K562 (cell line): ENCODE measurements around the gene POLRMT. TPM values are rescaled to one million over a fixed set of nuclear protein-coding genes. Genes with fewer than 3 reads are reported as not detected.
A peak's percentile ranks its signal among the peaks of the same experiment; 100 is the strongest.

Source experiments
- ELF4 ChIP-seq: fragments of 450-650 bp; formaldehyde crosslinking; IDR thresholded peaks from 2 replicates; pipeline ENCODE4 v1.4.0; 2022; ENCODE audit warnings: missing genetic modification characterization
- FIP1L1 ChIP-seq: fragments of 200-400 bp; formaldehyde crosslinking; IDR thresholded peaks from 2 replicates; pipeline ENCODE4 v1.6.1; 2018; ENCODE audit warnings: mild to moderate bottlenecking, low read depth, low read length; ENCODE audit not compliant: poor library complexity, severe bottlenecking
- HNRNPL ChIP-seq: fragments of 200-400 bp; formaldehyde crosslinking; IDR thresholded peaks from 2 replicates; pipeline ENCODE4 v1.6.1; 2017; ENCODE audit warnings: low read depth, mild to moderate bottlenecking, low read length
- HOXB6 ChIP-seq: fragments of 250-450 bp; sonication (Bioruptor Pico); IDR thresholded peaks from 2 replicates; pipeline ENCODE4 v1.5.1; 2022; ENCODE audit warnings: mild to moderate bottlenecking, borderline replicate concordance
- MXI1 ChIP-seq: IDR thresholded peaks from 2 replicates; pipeline ENCODE4 v1.6.1; 2011; ENCODE audit warnings: low read depth, mild to moderate bottlenecking, improper control_type of control experiment, low read length
- NCOA6 ChIP-seq: fragments of 450-650 bp; IDR thresholded peaks from 2 replicates; pipeline ENCODE4 v1.6.1; 2017; ENCODE audit warnings: mild to moderate bottlenecking
- RAD21 ChIP-seq, 2 experiments: fragments of 250-450 bp in 1 of 2; fragments of 450-650 bp in 1 of 2; sonication (Bioruptor Pico) in 1 of 2; formaldehyde crosslinking in 1 of 2; IDR thresholded peaks in 1 of 2; conservative IDR thresholded peaks in 1 of 2; 2 replicates each; pipeline versions ENCODE4 v1.4.0 to v1.8.0; 2020 to 2022; ENCODE audit warnings: mild to moderate bottlenecking in 2 of 2, moderate library complexity in 1 of 2
- RFX7 ChIP-seq: fragments of 250-450 bp; sonication (Bioruptor Pico); IDR thresholded peaks from 2 replicates; pipeline ENCODE4 v1.5.1; 2021; ENCODE audit warnings: mild to moderate bottlenecking
- RHOXF2B ChIP-seq: fragments of 250-450 bp; sonication (Bioruptor Pico); conservative IDR thresholded peaks from 2 replicates; pipeline ENCODE4 v1.5.1; 2021
- SIX5 ChIP-seq, 2 experiments: IDR thresholded peaks; 2 replicates each; pipeline ENCODE4 v1.6.1; 2011; ENCODE audit warnings: low read length in 2 of 2, borderline replicate concordance in 1 of 2, low read depth in 1 of 2, mild to moderate bottlenecking in 1 of 2, moderate library complexity in 1 of 2; ENCODE audit not compliant: insufficient read depth in 1 of 2
- SNRNP70 ChIP-seq: fragments of 200-400 bp; formaldehyde crosslinking; optimal IDR thresholded peaks from 2 replicates; pipeline ENCODE3; 2017; ENCODE audit warnings: low read depth, low read length
- TARDBP ChIP-seq: fragments of 450-650 bp; IDR thresholded peaks from 2 replicates; pipeline ENCODE4 v1.6.1; 2016
- ZNF212 ChIP-seq: fragments of 450-650 bp; formaldehyde crosslinking; IDR thresholded peaks from 2 replicates; pipeline ENCODE4 v1.4.0; 2020; ENCODE audit warnings: mild to moderate bottlenecking
- ZNF586 ChIP-seq: fragments of 450-650 bp; formaldehyde crosslinking; conservative IDR thresholded peaks from 2 replicates; pipeline ENCODE4 v1.4.0; 2020; ENCODE audit warnings: mild to moderate bottlenecking, moderate library complexity
- polyA plus RNA-seq, 8 experiments: library from polyadenylated mRNA; depleted of rRNA in 4 of 8; stranded (reverse) in 5 of 8; unstranded in 3 of 8; fragments of >200 nt; fragmentation: Nextera tagmentation in 2 of 8; fragmentation: Illumina TruSeq in 1 of 8; extraction: Ambion mirVana in 2 of 8; extraction: Trizol in 1 of 8; gene quantifications; 2 replicates each; pipeline versions ENCODE4 v1.2.1 to v1.2.3, GENCODE V29; 2011 to 2014; ENCODE audit warnings: inconsistent platforms in 1 of 8, missing spikeins in 1 of 8
- total RNA-seq, 7 experiments: library from RNA; depleted of rRNA in 6 of 7; stranded (reverse); fragments of >200 nt in 6 of 7; fragmentation: Illumina TruSeq in 2 of 7; extraction: Trizol in 2 of 7; gene quantifications; 2 replicates each; pipeline versions ENCODE4 v1.2.1 to v1.2.3, GENCODE V29; 2011 to 2021; ENCODE audit warnings: low replicate concordance in 1 of 7
- TF ChIP-seq, protein P1 (sequence below): fragments of 250-450 bp; sonication (Bioruptor Pico); IDR thresholded peaks from 2 replicates; pipeline ENCODE4 v1.5.0; 2022; ENCODE audit warnings: mild to moderate bottlenecking
- TF ChIP-seq, protein P2 (sequence below): fragments of 250-450 bp; sonication (Bioruptor Pico); IDR thresholded peaks from 2 replicates; pipeline ENCODE4 v1.4.0; 2020
- TF ChIP-seq, protein P3 (sequence below): fragments of 450-650 bp; conservative IDR thresholded peaks from 2 replicates; pipeline ENCODE4 v1.6.1; 2016; ENCODE audit warnings: missing genetic modification characterization, low read depth, mild to moderate bottlenecking, missing compliant biosample characterization, moderate library complexity
- TF ChIP-seq, protein P4 (sequence below): fragments of 250-450 bp; sonication (Bioruptor Pico); IDR thresholded peaks from 2 replicates; pipeline ENCODE4 v1.5.0; 2021

Gene POLRMT
- total and polyA plus RNA-seq, 9 of the 15 experiments (the other 6 are each of a cell fraction or from before 2014, with no cell fraction given), result 30.3 to 144 (median 68.0) TPM

DNA sequence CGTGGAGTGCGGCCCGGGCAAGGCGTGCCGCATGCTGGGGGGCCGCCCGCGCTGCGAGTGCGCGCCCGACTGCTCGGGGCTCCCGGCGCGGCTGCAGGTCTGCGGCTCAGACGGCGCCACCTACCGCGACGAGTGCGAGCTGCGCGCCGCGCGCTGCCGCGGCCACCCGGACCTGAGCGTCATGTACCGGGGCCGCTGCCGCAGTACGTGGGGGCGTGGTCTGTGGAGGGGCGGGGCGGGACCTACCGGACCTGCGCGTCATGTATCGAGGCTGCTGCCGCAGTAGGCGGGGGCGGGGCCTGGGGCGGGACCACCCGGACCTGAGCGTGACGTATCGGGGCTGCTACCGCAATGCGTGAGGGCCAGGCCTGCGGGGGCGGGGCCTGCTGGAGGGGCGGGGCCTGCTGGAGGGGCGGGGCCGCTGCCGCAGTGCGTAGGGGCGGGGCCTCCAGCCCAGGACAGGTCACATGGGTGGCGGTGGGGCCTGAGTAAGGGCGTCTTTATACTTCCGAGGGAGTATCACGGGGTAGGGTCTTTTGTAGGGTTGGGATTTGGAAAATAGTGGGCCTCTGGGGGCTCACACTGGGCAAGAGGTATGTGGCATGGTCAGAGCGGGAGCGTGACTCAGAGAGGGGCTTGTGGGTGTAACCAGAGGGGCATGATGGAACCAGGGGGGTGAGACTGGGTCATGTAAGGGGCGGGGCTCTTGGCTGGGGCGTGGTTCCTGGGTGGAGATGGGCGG lies 47.1 kb upstream of the POLRMT start (continued):
- TF ChIP-seq RAD21 (CRISPR knock-in tag; conservative IDR thresholded peaks at IDR 0.05 in 1 of 2, IDR thresholded peaks at IDR 0.05 in 1 of 2) (peak in 1 of 2 experiments; percentile 54; a peak in 3 of 4 replicates), SNRNP70 (no peak), RFX7 (CRISPR knock-in tag) (no peak), SIX5 (IDR thresholded peaks at IDR 0.05; ENCODE audit: borderline replicate concordance in 1 of 2, insufficient read depth in 1 of 2, low read depth in 1 of 2, low read length in 2 of 2) (no peak), FIP1L1 (no peak), ELF4 (CRISPR knock-in tag) (peak; percentile 95), RHOXF2B (CRISPR knock-in tag) (no peak), ZNF586 (CRISPR knock-in tag) (no peak), NCOA6 (no peak), TARDBP (0 out of 2 replicates have a peak, but pooled peaks have one; percentile 82), MXI1 (no peak), HOXB6 (CRISPR knock-in tag) (no peak), ZNF212 (CRISPR knock-in tag) (no peak), HNRNPL (no peak)
- TF ChIP-seq, protein P1, sequence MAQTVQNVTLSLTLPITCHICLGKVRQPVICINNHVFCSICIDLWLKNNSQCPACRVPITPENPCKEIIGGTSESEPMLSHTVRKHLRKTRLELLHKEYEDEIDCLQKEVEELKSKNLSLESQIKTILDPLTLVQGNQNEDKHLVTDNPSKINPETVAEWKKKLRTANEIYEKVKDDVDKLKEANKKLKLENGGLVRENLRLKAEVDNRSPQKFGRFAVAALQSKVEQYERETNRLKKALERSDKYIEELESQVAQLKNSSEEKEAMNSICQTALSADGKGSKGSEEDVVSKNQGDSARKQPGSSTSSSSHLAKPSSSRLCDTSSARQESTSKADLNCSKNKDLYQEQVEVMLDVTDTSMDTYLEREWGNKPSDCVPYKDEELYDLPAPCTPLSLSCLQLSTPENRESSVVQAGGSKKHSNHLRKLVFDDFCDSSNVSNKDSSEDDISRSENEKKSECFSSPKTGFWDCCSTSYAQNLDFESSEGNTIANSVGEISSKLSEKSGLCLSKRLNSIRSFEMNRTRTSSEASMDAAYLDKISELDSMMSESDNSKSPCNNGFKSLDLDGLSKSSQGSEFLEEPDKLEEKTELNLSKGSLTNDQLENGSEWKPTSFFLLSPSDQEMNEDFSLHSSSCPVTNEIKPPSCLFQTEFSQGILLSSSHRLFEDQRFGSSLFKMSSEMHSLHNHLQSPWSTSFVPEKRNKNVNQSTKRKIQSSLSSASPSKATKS (CRISPR knock-in tag), result no peak
- TF ChIP-seq, protein P2, sequence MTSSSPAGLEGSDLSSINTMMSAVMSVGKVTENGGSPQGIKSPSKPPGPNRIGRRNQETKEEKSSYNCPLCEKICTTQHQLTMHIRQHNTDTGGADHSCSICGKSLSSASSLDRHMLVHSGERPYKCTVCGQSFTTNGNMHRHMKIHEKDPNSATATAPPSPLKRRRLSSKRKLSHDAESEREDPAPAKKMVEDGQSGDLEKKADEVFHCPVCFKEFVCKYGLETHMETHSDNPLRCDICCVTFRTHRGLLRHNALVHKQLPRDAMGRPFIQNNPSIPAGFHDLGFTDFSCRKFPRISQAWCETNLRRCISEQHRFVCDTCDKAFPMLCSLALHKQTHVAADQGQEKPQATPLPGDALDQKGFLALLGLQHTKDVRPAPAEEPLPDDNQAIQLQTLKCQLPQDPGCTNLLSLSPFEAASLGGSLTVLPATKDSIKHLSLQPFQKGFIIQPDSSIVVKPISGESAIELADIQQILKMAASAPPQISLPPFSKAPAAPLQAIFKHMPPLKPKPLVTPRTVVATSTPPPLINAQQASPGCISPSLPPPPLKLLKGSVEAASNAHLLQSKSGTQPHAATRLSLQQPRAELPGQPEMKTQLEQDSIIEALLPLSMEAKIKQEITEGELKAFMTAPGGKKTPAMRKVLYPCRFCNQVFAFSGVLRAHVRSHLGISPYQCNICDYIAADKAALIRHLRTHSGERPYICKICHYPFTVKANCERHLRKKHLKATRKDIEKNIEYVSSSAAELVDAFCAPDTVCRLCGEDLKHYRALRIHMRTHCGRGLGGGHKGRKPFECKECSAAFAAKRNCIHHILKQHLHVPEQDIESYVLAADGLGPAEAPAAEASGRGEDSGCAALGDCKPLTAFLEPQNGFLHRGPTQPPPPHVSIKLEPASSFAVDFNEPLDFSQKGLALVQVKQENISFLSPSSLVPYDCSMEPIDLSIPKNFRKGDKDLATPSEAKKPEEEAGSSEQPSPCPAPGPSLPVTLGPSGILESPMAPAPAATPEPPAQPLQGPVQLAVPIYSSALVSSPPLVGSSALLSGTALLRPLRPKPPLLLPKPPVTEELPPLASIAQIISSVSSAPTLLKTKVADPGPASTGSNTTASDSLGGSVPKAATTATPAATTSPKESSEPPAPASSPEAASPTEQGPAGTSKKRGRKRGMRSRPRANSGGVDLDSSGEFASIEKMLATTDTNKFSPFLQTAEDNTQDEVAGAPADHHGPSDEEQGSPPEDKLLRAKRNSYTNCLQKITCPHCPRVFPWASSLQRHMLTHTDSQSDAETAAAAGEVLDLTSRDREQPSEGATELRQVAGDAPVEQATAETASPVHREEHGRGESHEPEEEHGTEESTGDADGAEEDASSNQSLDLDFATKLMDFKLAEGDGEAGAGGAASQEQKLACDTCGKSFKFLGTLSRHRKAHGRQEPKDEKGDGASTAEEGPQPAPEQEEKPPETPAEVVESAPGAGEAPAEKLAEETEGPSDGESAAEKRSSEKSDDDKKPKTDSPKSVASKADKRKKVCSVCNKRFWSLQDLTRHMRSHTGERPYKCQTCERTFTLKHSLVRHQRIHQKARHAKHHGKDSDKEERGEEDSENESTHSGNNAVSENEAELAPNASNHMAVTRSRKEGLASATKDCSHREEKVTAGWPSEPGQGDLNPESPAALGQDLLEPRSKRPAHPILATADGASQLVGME (CRISPR knock-in tag), result peak; percentile 44; the same call in 1 of the 2 replicates
- TF ChIP-seq, protein P3, sequence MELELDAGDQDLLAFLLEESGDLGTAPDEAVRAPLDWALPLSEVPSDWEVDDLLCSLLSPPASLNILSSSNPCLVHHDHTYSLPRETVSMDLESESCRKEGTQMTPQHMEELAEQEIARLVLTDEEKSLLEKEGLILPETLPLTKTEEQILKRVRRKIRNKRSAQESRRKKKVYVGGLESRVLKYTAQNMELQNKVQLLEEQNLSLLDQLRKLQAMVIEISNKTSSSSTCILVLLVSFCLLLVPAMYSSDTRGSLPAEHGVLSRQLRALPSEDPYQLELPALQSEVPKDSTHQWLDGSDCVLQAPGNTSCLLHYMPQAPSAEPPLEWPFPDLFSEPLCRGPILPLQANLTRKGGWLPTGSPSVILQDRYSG (tag), result no peak
- TF ChIP-seq, protein P4, sequence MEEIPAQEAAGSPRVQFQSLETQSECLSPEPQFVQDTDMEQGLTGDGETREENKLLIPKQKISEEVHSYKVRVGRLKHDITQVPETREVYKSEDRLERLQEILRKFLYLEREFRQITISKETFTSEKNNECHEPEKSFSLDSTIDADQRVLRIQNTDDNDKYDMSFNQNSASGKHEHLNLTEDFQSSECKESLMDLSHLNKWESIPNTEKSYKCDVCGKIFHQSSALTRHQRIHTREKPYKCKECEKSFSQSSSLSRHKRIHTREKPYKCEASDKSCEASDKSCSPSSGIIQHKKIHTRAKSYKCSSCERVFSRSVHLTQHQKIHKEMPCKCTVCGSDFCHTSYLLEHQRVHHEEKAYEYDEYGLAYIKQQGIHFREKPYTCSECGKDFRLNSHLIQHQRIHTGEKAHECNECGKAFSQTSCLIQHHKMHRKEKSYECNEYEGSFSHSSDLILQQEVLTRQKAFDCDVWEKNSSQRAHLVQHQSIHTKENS, result no peak
